ENCODE results near the gene ROCK1.

ROCK1 gene

DNA sequence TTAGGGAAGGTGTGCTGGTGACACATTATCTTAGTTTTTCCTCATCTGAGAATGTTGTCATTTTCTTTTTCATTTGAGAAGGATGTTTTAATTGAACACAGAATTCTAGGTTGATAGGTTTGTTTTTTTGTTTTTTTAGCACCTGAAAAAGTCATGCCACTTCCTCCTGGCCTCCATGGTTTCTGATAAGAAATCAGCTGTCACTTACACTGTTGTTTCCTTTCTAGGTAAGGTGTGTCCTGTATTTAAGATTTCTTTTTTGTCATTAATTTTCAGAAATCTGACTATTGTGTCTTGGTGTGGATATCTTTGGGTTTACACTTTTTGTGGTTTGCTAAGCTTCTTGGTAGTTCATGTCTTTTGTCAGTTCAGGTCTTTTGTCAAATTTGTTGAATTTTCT lies 99.3 kb downstream of the ROCK1 start:
- no peaks in the 10 kb centered on the region for H4K20me1 ChIP-seq
- no peak for TF ChIP-seq Cebpa-rat (IDR thresholded peaks at IDR 0.05)
- H3K27me3 ChIP-seq: no peaks in the 10 kb centered on the region
- H3K36me3 ChIP-seq: peaks cover 94 to 100% (median 98%) of the 10 kb centered on the region in 11 experiments
- H3K9ac ChIP-seq: no peak overlapping the region
- no peak overlapping the region for H3K4me3 ChIP-seq
- no peak overlapping the region for H3K4me2 ChIP-seq
- H3K9me3 ChIP-seq (replicated peaks in 1 of 11): peaks cover 0 to 9% (median 4%) of the 10 kb centered on the region in 11 experiments; a peak in 3 of 22 replicates
- no peaks in the 10 kb centered on the region for H3K4me1 ChIP-seq
- no peak overlapping the region for H3K27ac ChIP-seq

DNA sequence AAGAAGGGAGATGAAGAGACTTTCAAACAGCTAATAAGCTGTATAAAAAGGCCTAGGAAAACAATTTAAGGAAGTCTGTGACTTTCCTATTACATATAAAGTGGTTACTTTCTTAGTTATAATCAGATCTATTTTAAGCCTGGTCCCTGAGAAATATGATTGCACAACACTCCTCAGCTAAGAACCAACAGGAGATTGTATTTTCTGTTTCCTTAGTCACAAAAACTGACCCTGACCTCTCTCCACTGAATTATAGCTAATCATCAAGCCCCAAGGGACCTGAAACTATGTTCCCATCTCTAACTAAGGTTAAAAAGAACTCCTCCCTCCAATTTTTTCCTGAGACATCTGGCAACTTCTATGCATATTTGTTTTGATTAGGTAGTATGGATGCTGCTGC lies 106.9 kb downstream of the ROCK1 start:
- Histone ChIP-seq H3K27me3 (no peaks in the 10 kb centered on the region), H3K27ac (peak overlapping the region; percentile 10 to 73 (median 62); a peak in 17 of 22 replicates), H4K20me1 (peaks cover 0 to 58% (median 3%) of the 10 kb centered on the region in 11 experiments; a peak in 6 of 22 replicates), H3K9ac (peak overlapping the region in 6 of 11 experiments; percentile 10 to 54 (median 28); a peak in 6 of 22 replicates), H3K36me3 (peaks cover 83 to 98% (median 94%) of the 10 kb centered on the region in 11 experiments), H3K4me1 (peaks cover 0 to 33% (median 26%) of the 10 kb centered on the region in 10 experiments; a peak in 17 of 20 replicates), H3K4me2 (peak overlapping the region in 10 of 11 experiments; percentile 1 to 80 (median 66); a peak in 19 of 22 replicates), H3K4me3 (peak overlapping the region in 7 of 10 experiments; percentile 8 to 36 (median 14); a peak in 7 of 20 replicates), H3K9me3 (replicated peaks in 1 of 11) (peaks cover 0 to 6% (median 0%) of the 10 kb centered on the region in 11 experiments; a peak in 3 of 22 replicates)
- peak in 7 of 11 experiments; percentile 26 to 97 (median 67); a peak in 10 of 22 replicates for TF ChIP-seq Cebpa-rat (IDR thresholded peaks at IDR 0.05)

DNA sequence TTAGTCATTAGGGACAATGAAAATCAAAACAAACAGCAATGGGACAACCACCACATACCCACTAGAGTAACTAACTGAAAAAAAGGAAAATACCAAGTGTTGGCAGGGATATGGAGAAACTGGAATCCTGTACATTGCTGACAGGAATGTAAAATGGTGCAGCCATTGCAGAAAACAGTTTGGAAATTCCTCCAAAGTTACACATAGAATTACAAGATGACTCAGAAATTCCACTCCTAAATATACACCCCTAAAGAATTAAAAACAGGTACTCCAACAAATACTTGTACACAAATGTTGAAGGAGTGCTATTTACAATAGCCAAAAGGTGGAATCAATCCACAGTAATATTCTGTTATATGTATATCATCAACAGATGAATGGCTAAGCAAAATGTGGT lies 110.9 kb downstream of the ROCK1 start:
- peaks cover 71 to 98% (median 92%) of the 10 kb centered on the region in 11 experiments for H3K36me3 ChIP-seq
- no peak overlapping the region for H3K9ac ChIP-seq
- H3K9me3 ChIP-seq (replicated peaks in 1 of 11): peaks cover 0 to 17% (median 0%) of the 10 kb centered on the region in 11 experiments; a peak in 3 of 22 replicates
- H3K4me2 ChIP-seq: no peak overlapping the region
- no peak overlapping the region for H3K4me3 ChIP-seq
- no peaks in the 10 kb centered on the region for H3K27me3 ChIP-seq
- peaks cover 0 to 46% (median 40%) of the 10 kb centered on the region in 10 experiments; a peak in 19 of 20 replicates for H3K4me1 ChIP-seq
- H4K20me1 ChIP-seq: peaks cover under 1 to 90% (median 15%) of the 10 kb centered on the region in 11 experiments; a peak in 15 of 22 replicates
- no peak for TF ChIP-seq Cebpa-rat (IDR thresholded peaks at IDR 0.05)
- H3K27ac ChIP-seq: no peak overlapping the region

DNA sequence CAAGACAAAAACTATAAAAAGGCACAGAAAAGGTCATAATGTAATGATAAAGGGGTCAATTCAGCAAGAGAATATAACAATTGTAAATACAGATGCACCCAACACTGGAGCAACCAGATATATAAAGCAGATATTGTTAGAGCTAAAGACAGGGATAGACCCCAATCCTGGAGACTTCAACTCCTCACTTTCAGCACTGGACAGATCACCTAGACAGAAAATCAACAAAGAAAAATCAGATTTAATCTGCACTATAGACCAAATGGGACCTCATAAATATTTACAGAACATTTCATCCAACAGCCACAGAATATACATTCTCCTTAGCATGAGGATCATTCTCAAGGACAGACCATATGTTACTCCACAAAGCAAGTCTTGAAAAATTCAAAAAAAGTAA lies 114.2 kb downstream of the ROCK1 start:
- TF ChIP-seq Cebpa-rat (IDR thresholded peaks at IDR 0.05): no peak
- Histone ChIP-seq H3K4me1 (peaks cover 0 to 26% (median 16%) of the 10 kb centered on the region in 10 experiments; a peak in 16 of 20 replicates), H3K4me2 (peak overlapping the region in 7 of 11 experiments; percentile 2 to 50 (median 28); a peak in 12 of 22 replicates), H3K9ac (no peak overlapping the region), H3K27me3 (no peaks in the 10 kb centered on the region), H3K27ac (no peak overlapping the region), H3K36me3 (peaks cover 78 to 100% (median 96%) of the 10 kb centered on the region in 11 experiments), H4K20me1 (peaks cover 5 to 84% (median 19%) of the 10 kb centered on the region in 11 experiments; a peak in 16 of 22 replicates), H3K4me3 (no peak overlapping the region), H3K9me3 (replicated peaks in 1 of 11) (peaks cover 0 to 17% (median 0%) of the 10 kb centered on the region in 11 experiments; a peak in 3 of 22 replicates)

DNA sequence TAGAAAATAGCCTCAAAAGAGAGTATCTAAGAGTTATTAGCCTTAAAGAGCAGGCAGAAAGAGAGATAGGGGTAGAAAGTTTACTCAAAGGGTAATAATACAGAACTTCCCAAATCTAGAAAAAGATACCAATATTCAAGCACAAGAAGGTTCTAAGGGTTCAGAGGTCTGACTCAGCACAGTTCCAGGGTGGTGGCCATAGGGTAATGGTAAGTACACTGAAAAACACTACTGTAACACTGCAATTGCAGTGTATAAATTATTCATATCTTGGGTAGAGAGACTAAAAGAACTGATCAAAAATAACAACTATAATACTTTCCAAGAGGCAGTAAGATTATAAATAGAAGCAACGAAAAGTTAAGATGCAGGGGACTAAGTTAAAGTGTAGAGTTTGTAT lies 115.2 kb downstream of the ROCK1 start:
- Histone ChIP-seq H3K4me2 (peak overlapping the region in 7 of 11 experiments; percentile 2 to 49 (median 23); a peak in 7 of 22 replicates), H3K4me1 (peaks cover 0 to 25% (median 16%) of the 10 kb centered on the region in 10 experiments; a peak in 16 of 20 replicates), H3K27me3 (no peaks in the 10 kb centered on the region), H3K36me3 (peaks cover 84 to 100% (median 97%) of the 10 kb centered on the region in 11 experiments), H4K20me1 (peaks cover 5 to 87% (median 19%) of the 10 kb centered on the region in 11 experiments; a peak in 16 of 22 replicates), H3K27ac (no peak overlapping the region), H3K9ac (no peak overlapping the region), H3K9me3 (replicated peaks in 1 of 11) (peaks cover 0 to 17% (median 0%) of the 10 kb centered on the region in 11 experiments; a peak in 3 of 22 replicates), H3K4me3 (no peak overlapping the region)
- TF ChIP-seq Cebpa-rat (IDR thresholded peaks at IDR 0.05): no peak

DNA sequence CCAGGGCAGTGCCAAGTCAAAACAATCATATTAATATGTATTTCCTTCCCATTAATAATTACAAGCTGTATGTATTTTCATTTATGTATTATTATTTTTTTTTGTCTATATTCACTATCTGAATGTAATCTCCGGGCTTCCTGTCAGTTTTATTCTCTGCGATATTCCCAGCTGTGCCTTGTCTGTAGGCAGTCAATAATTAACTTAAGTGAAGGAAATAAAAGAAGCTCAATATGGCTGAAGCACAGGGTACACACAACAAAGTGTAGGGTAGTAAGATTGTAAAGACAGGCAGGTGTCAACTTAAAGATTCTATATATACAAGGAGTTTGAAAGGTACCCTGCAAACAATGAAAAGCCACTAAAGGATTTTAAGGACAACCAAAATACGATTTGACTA lies 122.9 kb downstream of the ROCK1 start:
- Histone ChIP-seq H3K9me3 (replicated peaks in 1 of 11) (no peaks in the 10 kb centered on the region), H3K27me3 (no peaks in the 10 kb centered on the region), H3K4me3 (no peak overlapping the region), H3K9ac (no peak overlapping the region), H3K27ac (no peak overlapping the region), H3K4me2 (no peak overlapping the region), H4K20me1 (peaks cover 0 to 33% (median 5%) of the 10 kb centered on the region in 11 experiments; a peak in 9 of 22 replicates), H3K4me1 (no peaks in the 10 kb centered on the region), H3K36me3 (peaks cover 91 to 100% (median 99%) of the 10 kb centered on the region in 11 experiments)
- TF ChIP-seq Cebpa-rat (IDR thresholded peaks at IDR 0.05): no peak

DNA sequence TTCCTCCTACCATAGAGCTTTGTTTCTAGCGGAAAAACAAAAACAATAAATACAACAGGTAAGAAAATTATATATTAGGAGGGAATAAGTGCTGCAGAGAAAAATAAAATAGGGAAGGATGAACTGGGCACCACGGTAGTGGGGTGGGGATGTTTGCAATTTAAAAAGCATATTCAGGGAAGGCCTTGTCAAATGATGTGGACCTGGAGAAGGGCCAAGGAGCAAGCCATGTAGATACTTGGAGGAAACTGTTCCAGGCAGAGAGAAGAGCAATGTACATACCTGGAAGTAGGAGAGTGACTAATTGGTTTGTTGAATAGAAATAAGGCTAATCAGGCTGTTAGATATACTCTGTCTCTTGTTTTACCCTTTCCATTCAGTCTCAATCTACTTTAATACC lies 136.5 kb downstream of the ROCK1 start:
- no peak for TF ChIP-seq Cebpa-rat (IDR thresholded peaks at IDR 0.05)
- peaks cover 87 to 100% (median 97%) of the 10 kb centered on the region in 11 experiments for H3K36me3 ChIP-seq
- H3K9ac ChIP-seq: no peak overlapping the region
- H3K4me1 ChIP-seq: no peaks in the 10 kb centered on the region
- no peak overlapping the region for H3K4me3 ChIP-seq
- no peaks in the 10 kb centered on the region for H3K27me3 ChIP-seq
- no peak overlapping the region for H3K27ac ChIP-seq
- H3K9me3 ChIP-seq (replicated peaks in 1 of 11): no peaks in the 10 kb centered on the region
- H4K20me1 ChIP-seq: peaks cover 0 to 27% (median 0%) of the 10 kb centered on the region in 11 experiments; a peak in 6 of 22 replicates
- H3K4me2 ChIP-seq: no peak overlapping the region

DNA sequence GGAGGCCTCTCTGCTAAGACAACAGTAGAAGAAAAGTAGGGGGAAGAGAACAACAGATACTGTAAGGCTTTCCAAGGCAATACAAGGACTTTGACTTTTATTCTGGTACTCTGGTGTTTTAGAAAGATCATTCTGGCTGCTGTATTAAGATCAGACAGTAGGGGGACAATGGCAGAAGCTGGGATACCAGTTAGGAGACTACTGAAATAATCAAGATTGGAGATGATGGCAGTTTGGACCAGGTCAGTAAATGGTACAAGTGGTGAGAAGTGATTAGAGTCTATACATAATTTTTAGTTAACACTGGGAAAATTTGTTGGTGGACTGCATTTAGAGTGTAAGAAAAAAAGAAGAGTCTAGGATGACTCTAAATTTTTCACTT lies 139.7 kb downstream of the ROCK1 start:
- H3K27ac ChIP-seq: no peak overlapping the region
- H3K4me1 ChIP-seq: no peaks in the 10 kb centered on the region
- peaks cover 89 to 100% (median 97%) of the 10 kb centered on the region in 11 experiments for H3K36me3 ChIP-seq
- H3K9me3 ChIP-seq (replicated peaks in 1 of 11): no peaks in the 10 kb centered on the region
- peaks cover 0 to 33% (median 0%) of the 10 kb centered on the region in 11 experiments; a peak in 6 of 22 replicates for H4K20me1 ChIP-seq
- no peak for TF ChIP-seq Cebpa-rat (IDR thresholded peaks at IDR 0.05)
- no peak overlapping the region for H3K4me2 ChIP-seq
- H3K27me3 ChIP-seq: no peaks in the 10 kb centered on the region
- no peak overlapping the region for H3K9ac ChIP-seq
- no peak overlapping the region for H3K4me3 ChIP-seq

DNA sequence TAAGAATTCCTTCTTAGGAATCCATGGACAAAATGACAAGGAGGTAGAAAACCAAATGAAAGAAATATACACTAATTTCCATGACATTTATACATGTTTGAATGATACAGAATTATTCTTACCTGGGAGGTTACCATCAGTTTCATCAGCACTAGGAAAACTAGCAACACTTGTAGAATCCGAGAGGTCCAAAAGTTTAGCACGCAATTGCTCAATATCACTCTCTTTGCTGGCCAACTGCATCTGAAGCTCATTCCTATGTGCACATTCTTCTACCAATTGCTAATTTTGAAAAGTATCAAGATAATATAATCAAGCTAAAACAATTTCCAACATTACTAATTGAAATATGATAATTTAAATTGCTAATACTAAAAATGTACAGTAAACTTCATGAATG lies 144.8 kb downstream of the ROCK1 start:
- H3K27ac ChIP-seq: no peak overlapping the region
- H3K4me1 ChIP-seq: no peaks in the 10 kb centered on the region
- H4K20me1 ChIP-seq: peaks cover 0 to 33% (median 0%) of the 10 kb centered on the region in 11 experiments; a peak in 5 of 22 replicates
- peaks cover 75 to 100% (median 95%) of the 10 kb centered on the region in 11 experiments for H3K36me3 ChIP-seq
- no peak for TF ChIP-seq Cebpa-rat (IDR thresholded peaks at IDR 0.05)
- no peak overlapping the region for H3K4me2 ChIP-seq
- H3K4me3 ChIP-seq: no peak overlapping the region
- H3K9ac ChIP-seq: no peak overlapping the region
- H3K9me3 ChIP-seq (replicated peaks in 1 of 11): no peaks in the 10 kb centered on the region
- no peaks in the 10 kb centered on the region for H3K27me3 ChIP-seq

Data from BLaER1 treated with 17β-estradiol and CSF1 and Interleukin-3, amounts not matched to agents 10 nM and 100 nM (cell line).